H1 (cell line): ENCODE measurements around the gene TMED8. TPM values are rescaled to one million over a fixed set of nuclear protein-coding genes. Genes with fewer than 3 reads are reported as not detected.

Experiments used
- CTCF ChIA-PET: fragments of 300-600 bp; sonication (Branson Sonifier 250); formaldehyde crosslinking; loops from one replicate; lab custom pipeline; 2021; ENCODE audit not compliant: partially characterized antibody; lab: Charles Lee
- POLR2A ChIA-PET: fragments of 300-600 bp; sonication (Branson Sonifier 250); formaldehyde crosslinking; loops from one replicate; lab custom pipeline; 2021; ENCODE audit warnings: inconsistent platforms; ENCODE audit not compliant: partially characterized antibody; lab: Charles Lee
- DNase-seq, 2 experiments: peaks; one replicate each; pipeline versions ENCODE4 v3.0.0 to v3.0.0-alpha.2; 2010 to 2022; ENCODE audit warnings: low spot score in 2 of 2, low read depth in 1 of 2, mixed read lengths in 1 of 2
- FAIRE-seq: peaks from 2 replicates; lab custom pipeline; 2011; peaks lifted over from hg19 to GRCh38; lab: Jason Lieb, UNC
- H2AFZ ChIP-seq: 2 replicates; pipeline ENCODE4 v1.8.1; 2012; ENCODE audit warnings: low read length, inconsistent platforms
- H2AK5ac ChIP-seq: 2 replicates; pipeline ENCODE4 v1.6.1; 2013; ENCODE audit warnings: low read depth, low read length
- H2BK120ac ChIP-seq: replicated peaks from 2 replicates; pipeline ENCODE3; 2013; ENCODE audit warnings: low read depth, low read length, inconsistent platforms
- H2BK12ac ChIP-seq: 2 replicates; pipeline ENCODE4 v1.6.1; 2013; ENCODE audit warnings: low read depth, low read length
- H2BK15ac ChIP-seq: 2 replicates; pipeline ENCODE4 v1.6.1; 2013; ENCODE audit warnings: low read length
- H2BK20ac ChIP-seq: 2 replicates; pipeline ENCODE4 v1.6.1; 2013; ENCODE audit warnings: low read length
- H2BK5ac ChIP-seq: 2 replicates; pipeline ENCODE4 v1.6.1; 2013; ENCODE audit warnings: low read depth, low read length
- H3K14ac ChIP-seq: 2 replicates; pipeline ENCODE4 v1.6.1; 2013; ENCODE audit warnings: inconsistent platforms; ENCODE audit not compliant: insufficient read length
- H3K18ac ChIP-seq: 2 replicates; pipeline ENCODE4 v1.6.1; 2013; ENCODE audit warnings: low read length; ENCODE audit errors: extremely low read depth
- H3K23ac ChIP-seq: 2 replicates; pipeline ENCODE4 v1.6.1; 2013; ENCODE audit warnings: inconsistent platforms; ENCODE audit not compliant: insufficient read length
- H3K23me2 ChIP-seq: 2 replicates; pipeline ENCODE4 v1.6.1; 2013; ENCODE audit warnings: low read depth, low read length
- H3K27ac ChIP-seq: 2 replicates; pipeline ENCODE4 v1.6.1; 2011; ENCODE audit warnings: low read depth, low read length, inconsistent platforms
- H3K27me3 ChIP-seq, 4 experiments: replicated peaks in 1 of 4; 1 replicate in 1 of 4; 2 replicates in 3 of 4; pipeline versions ENCODE4 v1.6.1 to v1.8.1; 2011 to 2013; ENCODE audit warnings: low read length in 3 of 4, mild to moderate bottlenecking in 3 of 4, inconsistent platforms in 2 of 4, mixed read lengths in 2 of 4, moderate library complexity in 1 of 4; ENCODE audit not compliant: control insufficient read depth in 3 of 4, insufficient read depth in 3 of 4; ENCODE audit errors: extremely low read depth in 1 of 4
- H3K36me3 ChIP-seq, 4 experiments: 2 replicates each; pipeline versions ENCODE4 v1.6.1 to v1.8.1; 2011 to 2013; ENCODE audit warnings: mild to moderate bottlenecking in 4 of 4, low read length in 3 of 4, moderate library complexity in 2 of 4, control low read depth in 1 of 4, inconsistent platforms in 1 of 4; ENCODE audit not compliant: insufficient read depth in 4 of 4, control insufficient read depth in 2 of 4
- H3K4ac ChIP-seq: replicated peaks from 2 replicates; pipeline ENCODE3; 2013; ENCODE audit warnings: low read length, low read depth, mixed read lengths, inconsistent platforms; ENCODE audit not compliant: insufficient read length
- H3K4me1 ChIP-seq, 4 experiments: replicated peaks in 1 of 4; 1 replicate in 1 of 4; 2 replicates in 3 of 4; pipeline versions ENCODE4 v1.6.1 to v1.8.1; 2011 to 2013; ENCODE audit warnings: low read length in 3 of 4, inconsistent platforms in 2 of 4, mixed read lengths in 1 of 4; ENCODE audit not compliant: insufficient read depth in 4 of 4, control insufficient read depth in 3 of 4
- H3K4me2 ChIP-seq, 2 experiments: 2 replicates each; pipeline versions ENCODE4 v1.6.1 to v1.8.1; 2011 to 2013; ENCODE audit warnings: low read depth in 2 of 2, low read length in 2 of 2, control low read depth in 1 of 2, inconsistent platforms in 1 of 2, mild to moderate bottlenecking in 1 of 2; ENCODE audit not compliant: insufficient read depth in 1 of 2
- H3K4me3 ChIP-seq, 4 experiments: fragments of 200-600, 300-600 bp in 1 of 4; sonication (generic), shearing (Covaris generic), sonication (Bioruptor Twin) in 1 of 4; 2 replicates each; pipeline versions ENCODE4 v1.5.1 to v1.8.1; 2011 to 2016; ENCODE audit warnings: low read length in 4 of 4, low read depth in 3 of 4, control low read depth in 2 of 4, inconsistent platforms in 2 of 4, mild to moderate bottlenecking in 2 of 4, mixed read lengths in 1 of 4, moderate library complexity in 1 of 4; ENCODE audit not compliant: insufficient read depth in 2 of 4; ENCODE audit errors: extremely low read depth in 1 of 4
- H3K56ac ChIP-seq: replicated peaks from 2 replicates; pipeline ENCODE3; 2013; ENCODE audit warnings: low read depth, mild to moderate bottlenecking, mixed read lengths, low read length, inconsistent platforms; ENCODE audit not compliant: insufficient read length
- H3K79me1 ChIP-seq: 2 replicates; pipeline ENCODE4 v1.6.1; 2013; ENCODE audit warnings: low read depth, low read length, control low read depth
- H3K79me2 ChIP-seq, 2 experiments: 2 replicates each; pipeline versions ENCODE4 v1.6.1 to v1.8.1; 2012 to 2013; ENCODE audit warnings: low read length in 2 of 2, mild to moderate bottlenecking in 2 of 2, inconsistent platforms in 1 of 2; ENCODE audit not compliant: insufficient read depth in 2 of 2, control insufficient read depth in 1 of 2
- H3K9ac ChIP-seq, 4 experiments: replicated peaks in 1 of 4; 1 replicate in 1 of 4; 2 replicates in 3 of 4; pipeline versions ENCODE4 v1.6.1 to v1.8.1; 2011 to 2013; ENCODE audit warnings: low read depth in 3 of 4, low read length in 3 of 4, control low read depth in 2 of 4, mild to moderate bottlenecking in 2 of 4, moderate library complexity in 2 of 4, inconsistent platforms in 1 of 4; ENCODE audit errors: extremely low read depth in 1 of 4
- H3K9me3 ChIP-seq, 2 experiments: 2 replicates each; pipeline versions ENCODE4 v1.6.1 to v1.8.1; 2012 to 2013; ENCODE audit warnings: mild to moderate bottlenecking in 2 of 2, moderate library complexity in 2 of 2, control low read depth in 1 of 2, inconsistent platforms in 1 of 2, low read depth in 1 of 2, low read length in 1 of 2, mixed read lengths in 1 of 2; ENCODE audit not compliant: insufficient read depth in 2 of 2
- H4K20me1 ChIP-seq, 2 experiments: replicated peaks in 1 of 2; 2 replicates each; pipeline versions ENCODE3 to v1.8.1; 2011 to 2013; ENCODE audit warnings: inconsistent platforms in 2 of 2, low read length in 2 of 2, mild to moderate bottlenecking in 1 of 2; ENCODE audit not compliant: insufficient read depth in 2 of 2, control insufficient read depth in 1 of 2
- H4K5ac ChIP-seq: 2 replicates; pipeline ENCODE4 v1.6.1; 2013; ENCODE audit warnings: low read length, low read depth, mixed read lengths, inconsistent platforms; ENCODE audit not compliant: insufficient read length
- H4K8ac ChIP-seq: 2 replicates; pipeline ENCODE4 v1.8.0; 2013; ENCODE audit warnings: mild to moderate bottlenecking, moderate library complexity, low read length, inconsistent platforms; ENCODE audit not compliant: insufficient read depth; ENCODE audit errors: extremely low read depth
- H4K91ac ChIP-seq: replicated peaks from 2 replicates; pipeline ENCODE3; 2013; ENCODE audit warnings: low read length, mixed read lengths, inconsistent platforms; ENCODE audit not compliant: insufficient read length
- ASH2L ChIP-seq: fragments of 200-600, 300-600 bp; sonication (generic); IDR thresholded peaks from one replicate; pipeline ENCODE4 v1.7.1; 2017; ENCODE audit warnings: low read length
- BRCA1 ChIP-seq: IDR thresholded peaks from 2 replicates; pipeline ENCODE4 v1.6.1; 2012; ENCODE audit warnings: low read depth, low read length, improper control_type of control experiment
- JUN ChIP-seq: IDR thresholded peaks from 2 replicates; pipeline ENCODE4 v1.6.1; 2011; ENCODE audit warnings: low read depth, mild to moderate bottlenecking, improper control_type of control experiment, low read length
- POLR2A ChIP-seq, 2 experiments: IDR thresholded peaks; 1 replicate in 1 of 2; 2 replicates in 1 of 2; pipeline ENCODE4 v1.6.1; 2011; ENCODE audit warnings: low read depth in 2 of 2, low read length in 2 of 2, mild to moderate bottlenecking in 2 of 2; ENCODE audit errors: control extremely low read depth in 1 of 2
- SAP30 ChIP-seq: fragments of 300-600 bp; sonication (generic); IDR thresholded peaks from 2 replicates; pipeline ENCODE4 v1.7.1; 2012; ENCODE audit warnings: low read length, moderate library complexity, mild to moderate bottlenecking, inconsistent platforms; ENCODE audit not compliant: insufficient read depth, insufficient replicate concordance
- SIX5 ChIP-seq: IDR thresholded peaks from 2 replicates; pipeline ENCODE4 v1.6.1; 2011; ENCODE audit warnings: mild to moderate bottlenecking, low read depth, low read length
- SRF ChIP-seq: IDR thresholded peaks from 2 replicates; pipeline ENCODE4 v1.6.1; 2011; ENCODE audit warnings: mild to moderate bottlenecking, low read depth, low read length, moderate library complexity
- WGBS, 2 experiments: shearing (Covaris generic) in 1 of 2; methylation state at CpG; one replicate each; pipeline versions ENCODE4 v1.1.6 to v1.1.7; 2013 to 2015; ENCODE audit warnings: low lambda C conversion rate in 2 of 2, mixed read lengths in 2 of 2, inconsistent platforms in 1 of 2, low coverage in 1 of 2, missing lambda C conversion rate in 1 of 2; ENCODE audit not compliant: insufficient replicate concordance in 2 of 2, insufficient coverage in 1 of 2, insufficient read length in 1 of 2; ENCODE audit errors: extremely low coverage in 1 of 2, missing lambda C conversion rate in 1 of 2; 5-methylcytosine and 5-hydroxymethylcytosine counted together
- polyA plus RNA-seq, 7 experiments: library from polyadenylated mRNA; depleted of rRNA in 3 of 7; stranded (reverse) in 5 of 7; unstranded in 2 of 7; fragments of >200 nt in 5 of 7; fragments of 200-250 nt in 2 of 7; gene quantifications; 1 replicate in 5 of 7; 2 replicates in 1 of 7; 4 replicates in 1 of 7; pipeline versions ENCODE4 v1.2.1 to v1.2.3, GENCODE V29; 2011 to 2013; ENCODE audit warnings: missing spikeins in 2 of 7, mixed read lengths in 2 of 7
- total RNA-seq: library from RNA; stranded (reverse); fragmentation: NEBNext Ultra II Directional; extraction: Animal tissue kit (Norgen Biotek cat#: 25700); gene quantifications from 2 replicates; pipeline ENCODE4 v1.2.1, GENCODE V29; 2021

TMED8 gene
- total and polyA plus RNA-seq, 2 of the 8 experiments (the other 6 are each of a cell fraction or from before 2014, with no cell fraction given): 5.5 to 13.4 TPM

DNA sequence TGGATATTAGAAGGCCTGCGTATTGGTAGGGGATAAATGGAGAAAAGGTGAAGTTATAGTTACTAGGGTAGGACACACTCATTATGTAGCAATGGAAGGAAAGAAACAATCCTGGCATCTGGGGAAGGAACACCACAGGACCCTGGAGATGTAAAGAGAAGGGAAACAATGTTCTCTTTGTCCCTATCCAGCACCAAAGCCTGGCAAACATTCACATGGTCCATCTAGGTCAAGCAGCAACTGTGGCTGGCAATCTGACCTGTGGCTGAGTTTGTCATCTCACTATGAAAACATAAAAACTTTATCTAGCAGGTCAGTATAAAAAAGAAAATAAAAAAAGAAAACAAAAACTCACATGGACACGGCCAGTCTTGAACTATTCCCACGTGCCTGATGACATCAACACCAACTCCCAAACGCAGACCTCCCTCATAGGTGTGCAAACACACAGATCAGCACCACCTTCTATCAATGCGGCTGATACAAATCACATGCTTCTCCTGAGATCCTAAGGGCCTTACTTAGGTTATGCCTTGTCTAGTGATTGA lies 58.8 kb downstream of the TMED8 start:
- no peak overlapping the region for H3K4me3 ChIP-seq
- no peak overlapping the region for H2AFZ ChIP-seq
- H2BK20ac ChIP-seq: no peak overlapping the region
- no peak overlapping the region for H3K56ac ChIP-seq
- no peak for DNase-seq
- H3K14ac ChIP-seq: no peak overlapping the region
- H3K4ac ChIP-seq: no peak overlapping the region
- H4K91ac ChIP-seq: no peak overlapping the region
- no peaks in the 10 kb centered on the region for H3K36me3 ChIP-seq
- ChIA-PET POLR2A (no interaction called here), CTCF (interaction anchor here (0.9 to 2.5 kb wide), 2 partner anchors 9 to 17 kb away, joined by 4 to 10 read pairs; no protein-coding TSS in a partner anchor)
- peaks cover 5% of the 10 kb centered on the region for H3K23me2 ChIP-seq
- 88% methylated on average over 5 of the region's 5 CpGs; no CpG with 5 or more reads in 1 of the 2 experiments for WGBS, 2 experiments
- H3K9ac ChIP-seq: peak overlapping the region in 1 of 4 experiments; percentile 37; a peak in 2 of 7 replicates
- no peak overlapping the region for H3K23ac ChIP-seq
- H3K9me3 ChIP-seq: no peaks in the 10 kb centered on the region
- H3K4me1 ChIP-seq: peaks cover 11 to 25% (median 17%) of the 10 kb centered on the region in 4 experiments; a peak in 6 of 7 replicates
- H3K79me2 ChIP-seq: peaks cover 6 to 49% of the 10 kb centered on the region in 2 experiments
- no peak overlapping the region for H2BK15ac ChIP-seq
- FAIRE-seq: no peak
- no peak overlapping the region for H3K27ac ChIP-seq
- H4K5ac ChIP-seq: no peak overlapping the region
- H4K20me1 ChIP-seq: peaks cover 0 to 2% of the 10 kb centered on the region in 2 experiments
- H2BK120ac ChIP-seq: no peak overlapping the region
- H3K18ac ChIP-seq: no peak overlapping the region
- TF ChIP-seq SAP30 (no peak), JUN (no peak), BRCA1 (no peak), SRF (no peak), ASH2L (no peak), POLR2A (IDR thresholded peaks at IDR 0.05; ENCODE audit: control extremely low read depth in 1 of 2, low read depth in 2 of 2, low read length in 2 of 2) (no peak), SIX5 (no peak)
- no peak overlapping the region for H2AK5ac ChIP-seq
- peaks cover 13% of the 10 kb centered on the region for H3K79me1 ChIP-seq
- no peaks in the 10 kb centered on the region for H3K27me3 ChIP-seq
- H2BK12ac ChIP-seq: no peak overlapping the region
- H4K8ac ChIP-seq: no peak overlapping the region
- no peak overlapping the region for H3K4me2 ChIP-seq
- no peak overlapping the region for H2BK5ac ChIP-seq
